NCI-H1092 (cell line): Measurements from ENCODE around the gene MRPS23.
"Not testable (repeated sequence)": the region's sequence is repeated elsewhere in the genome, so short reads cannot be mapped to it uniquely, and the experiment has no call there.

Experiments
- DNase-seq: peaks from one replicate; lab custom pipeline; 2025; lab: John Stamatoyannopoulos, UW

The MRPS23 gene

DNA sequence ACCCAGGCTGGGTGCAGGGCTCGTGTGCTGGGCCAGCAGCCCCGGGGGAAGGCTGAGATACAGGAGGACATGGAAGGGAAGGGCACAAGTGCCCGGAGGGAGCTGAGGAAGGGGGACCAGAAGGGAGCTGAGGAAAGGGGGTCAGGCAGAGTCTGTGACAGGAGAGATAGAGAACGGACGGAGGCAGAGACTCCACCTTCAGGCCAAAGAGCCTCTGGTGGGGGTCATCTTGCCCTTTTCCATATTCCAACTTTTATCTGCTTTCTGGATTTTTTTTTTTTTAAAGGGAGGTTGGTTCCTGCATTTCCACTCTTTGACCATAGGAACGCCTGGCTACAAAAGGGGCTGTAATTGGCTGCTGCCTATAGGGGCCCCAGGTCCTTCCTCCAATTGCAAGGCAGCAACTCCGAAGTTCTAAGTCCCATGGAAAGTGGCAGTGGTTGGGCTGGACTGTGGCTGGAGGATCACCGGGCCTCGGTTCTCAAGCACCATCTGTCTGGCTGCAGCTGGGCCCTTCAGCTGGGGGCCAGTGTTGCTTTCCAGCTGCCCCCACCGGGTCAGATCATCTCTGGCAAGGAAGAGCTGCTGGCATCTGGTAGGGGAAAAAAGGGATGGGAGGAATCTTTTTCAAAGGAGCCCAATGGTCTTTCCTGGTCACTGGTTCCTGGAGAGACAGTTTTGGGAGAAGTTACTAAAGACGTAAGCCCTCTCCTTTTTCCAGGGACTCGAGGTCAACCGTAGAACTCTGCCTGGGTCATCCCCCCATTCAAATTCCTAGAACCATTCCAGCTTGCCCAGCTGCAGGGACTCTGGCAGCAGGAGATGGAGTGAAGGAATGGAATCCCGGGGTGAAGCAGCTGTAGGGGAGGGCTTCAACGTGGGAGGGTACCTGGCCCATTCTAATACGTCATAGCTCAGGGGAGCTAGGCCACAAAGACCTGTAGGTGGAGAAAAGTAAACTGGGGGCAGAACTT is 13.1 kb upstream of the MRPS23 start:
- no peak for DNase-seq

DNA sequence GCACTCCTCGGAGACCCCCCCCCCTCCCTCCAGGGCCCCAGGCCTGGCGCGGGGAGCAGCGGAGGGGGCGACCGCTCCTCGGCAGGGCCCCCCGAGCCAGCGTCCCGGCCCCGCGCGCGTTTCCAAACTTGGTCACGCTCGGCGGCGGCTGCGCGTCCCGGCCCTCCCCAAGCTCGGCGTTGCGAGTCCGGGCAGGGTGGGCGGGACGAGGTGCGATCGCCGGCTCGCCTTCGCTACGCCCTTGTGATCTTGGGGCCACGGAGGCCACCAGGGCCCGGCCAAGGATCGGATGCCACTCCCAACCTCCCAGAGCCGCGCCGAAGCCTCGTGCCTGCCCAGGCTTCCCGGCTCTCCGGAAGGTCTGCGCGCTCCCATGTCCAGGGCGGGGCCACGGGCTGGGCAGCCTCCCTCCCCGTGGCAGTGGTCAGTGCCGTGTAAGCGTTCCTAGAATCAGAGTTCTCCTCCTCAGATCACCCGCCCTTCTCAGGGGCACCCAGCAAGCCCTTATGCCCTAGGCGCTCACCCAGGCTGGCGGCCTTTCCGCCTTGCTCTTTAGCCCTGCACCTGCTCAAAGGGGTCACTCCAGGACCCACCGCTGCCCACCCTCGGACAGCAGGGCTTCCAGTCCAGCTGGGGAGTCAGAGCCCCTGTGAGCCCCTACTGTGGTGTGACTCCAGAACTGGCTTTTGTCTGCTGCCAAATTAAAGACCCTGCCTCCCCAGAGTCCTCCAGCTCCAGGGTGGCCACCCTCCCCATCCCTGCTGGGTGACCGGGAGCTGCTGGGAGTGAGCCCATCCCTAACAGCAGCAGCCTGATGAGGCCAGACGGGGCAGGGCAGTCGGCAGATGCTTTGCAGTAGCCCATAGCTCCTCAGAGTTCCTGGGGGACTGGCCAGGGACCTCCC is 12.2 kb upstream of the MRPS23 start:
- no peak for DNase-seq

DNA sequence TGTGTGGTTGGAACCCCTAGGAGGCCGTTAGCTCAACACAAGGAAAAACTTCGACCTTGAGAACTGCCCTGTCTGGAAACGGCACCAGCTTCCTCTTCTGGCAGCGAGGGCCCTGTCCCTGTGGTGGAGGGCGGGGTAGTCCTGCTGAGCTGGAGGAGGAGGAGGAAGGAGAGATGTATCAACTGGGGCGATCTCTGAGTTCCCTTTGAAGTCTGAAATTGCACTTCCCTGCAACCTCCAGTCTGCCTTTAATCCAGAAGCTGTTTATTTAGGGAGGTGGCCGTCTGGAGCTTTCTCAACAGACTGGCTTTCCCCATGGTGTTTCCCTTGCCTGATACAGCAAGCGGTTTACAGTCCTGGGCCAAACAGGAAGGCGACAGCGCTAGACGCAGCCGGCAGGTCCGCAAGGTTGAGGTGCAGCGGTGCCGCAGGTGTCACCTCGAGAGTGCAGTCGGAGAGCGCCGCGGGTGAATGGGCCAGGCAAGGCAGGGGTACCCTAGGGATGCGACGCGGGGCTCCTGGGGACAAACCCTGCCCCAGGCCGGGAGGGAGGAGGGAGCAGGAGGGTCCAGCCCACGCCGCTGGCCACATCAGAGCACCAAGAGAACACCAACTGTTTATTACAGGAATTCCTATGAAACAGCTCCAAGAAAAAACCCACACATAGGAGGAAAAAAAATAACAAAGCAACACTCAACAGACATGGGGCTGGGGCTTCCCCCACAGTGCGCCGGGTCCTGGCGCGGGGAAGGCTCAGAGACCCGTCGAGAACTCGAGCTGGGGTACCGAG is 11.4 kb upstream of the MRPS23 start:
- DNase-seq: no peak

DNA sequence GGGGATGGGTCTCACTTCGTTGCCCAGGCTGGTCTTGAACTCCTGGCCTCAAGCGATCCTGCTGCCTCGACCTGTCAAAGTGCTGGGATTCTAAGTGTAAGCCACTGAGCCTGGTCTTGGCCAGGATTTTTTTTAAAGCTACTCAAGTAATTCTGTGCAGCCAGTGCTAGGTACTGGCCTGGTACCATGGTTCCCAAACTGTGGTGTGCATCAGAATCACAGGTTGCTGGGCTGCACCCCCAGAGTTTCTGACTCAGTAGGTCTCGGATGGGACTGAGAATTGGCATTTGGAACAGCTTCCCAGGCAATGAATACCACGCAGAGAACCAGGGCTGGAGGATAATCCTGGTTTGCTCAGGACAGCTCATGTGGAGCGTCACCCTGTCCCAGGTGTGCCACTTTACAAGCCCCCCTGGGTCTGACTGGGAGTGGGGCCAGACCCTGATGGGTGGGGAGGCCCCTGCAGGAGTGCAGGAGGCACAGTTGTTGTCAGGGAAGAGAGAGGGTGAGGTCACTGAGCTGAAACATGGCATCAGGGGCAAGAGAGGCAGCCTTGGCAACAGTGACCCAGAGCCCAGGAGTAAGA is 10.7 kb upstream of the MRPS23 start:
- no peak for DNase-seq

DNA sequence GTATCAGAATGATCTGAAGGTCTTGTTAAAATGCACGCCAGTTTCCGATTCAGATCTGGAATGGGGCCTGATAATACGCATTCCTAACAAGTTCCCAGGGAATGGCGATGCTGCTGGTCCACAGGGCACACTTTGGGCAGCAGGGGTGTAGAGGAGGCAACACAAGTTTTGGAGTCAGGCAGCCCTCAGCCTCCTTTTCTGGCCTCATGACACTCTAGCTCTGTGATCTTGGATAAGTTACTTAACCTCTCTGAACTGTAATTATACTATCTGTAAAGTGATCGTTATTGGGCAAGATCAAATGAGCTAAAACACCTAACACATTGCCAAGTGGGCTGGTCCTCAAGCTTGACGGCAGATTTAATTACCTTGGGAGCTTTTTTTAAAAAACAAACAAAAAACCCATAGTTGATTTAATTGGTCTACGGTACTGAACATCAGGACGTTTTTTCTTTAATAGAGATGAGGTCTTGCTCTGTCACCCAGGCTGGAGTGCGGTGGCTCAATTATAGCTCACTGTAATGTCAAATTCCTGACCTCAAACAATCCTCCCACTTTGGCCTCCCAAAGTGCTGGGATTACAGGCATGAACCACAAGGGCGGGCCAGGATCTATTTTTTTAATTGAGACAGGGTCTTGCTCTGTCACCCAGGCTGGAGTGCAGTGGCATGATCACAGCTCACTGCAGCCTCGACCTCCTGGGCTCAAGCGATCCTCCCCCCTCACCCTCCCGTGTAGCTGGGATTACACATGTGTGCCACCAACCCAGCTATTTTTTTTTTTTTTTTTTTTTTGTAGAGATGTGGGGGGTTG is 10.0 kb upstream of the MRPS23 start:
- no peak for DNase-seq

DNA sequence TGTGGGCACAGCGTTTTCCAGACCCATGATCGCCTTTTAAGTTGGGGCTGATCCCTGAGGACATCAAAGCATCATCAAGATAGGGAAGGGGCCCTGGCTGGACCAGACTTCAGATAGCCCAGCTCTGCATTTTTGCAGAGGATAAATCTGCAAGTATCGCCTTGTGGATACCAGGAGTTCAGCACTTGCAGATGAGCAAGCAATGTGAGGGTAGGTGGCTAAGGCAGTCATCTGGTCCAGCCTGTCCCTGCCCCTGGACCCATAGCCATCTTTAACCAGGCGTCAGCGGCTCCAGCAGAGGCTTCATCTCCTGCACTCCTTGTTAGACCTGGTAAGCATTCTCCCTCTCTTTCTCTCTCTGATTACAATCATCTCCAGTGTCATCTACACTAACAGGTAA is 9.0 kb upstream of the MRPS23 start:
- no peak for DNase-seq

DNA sequence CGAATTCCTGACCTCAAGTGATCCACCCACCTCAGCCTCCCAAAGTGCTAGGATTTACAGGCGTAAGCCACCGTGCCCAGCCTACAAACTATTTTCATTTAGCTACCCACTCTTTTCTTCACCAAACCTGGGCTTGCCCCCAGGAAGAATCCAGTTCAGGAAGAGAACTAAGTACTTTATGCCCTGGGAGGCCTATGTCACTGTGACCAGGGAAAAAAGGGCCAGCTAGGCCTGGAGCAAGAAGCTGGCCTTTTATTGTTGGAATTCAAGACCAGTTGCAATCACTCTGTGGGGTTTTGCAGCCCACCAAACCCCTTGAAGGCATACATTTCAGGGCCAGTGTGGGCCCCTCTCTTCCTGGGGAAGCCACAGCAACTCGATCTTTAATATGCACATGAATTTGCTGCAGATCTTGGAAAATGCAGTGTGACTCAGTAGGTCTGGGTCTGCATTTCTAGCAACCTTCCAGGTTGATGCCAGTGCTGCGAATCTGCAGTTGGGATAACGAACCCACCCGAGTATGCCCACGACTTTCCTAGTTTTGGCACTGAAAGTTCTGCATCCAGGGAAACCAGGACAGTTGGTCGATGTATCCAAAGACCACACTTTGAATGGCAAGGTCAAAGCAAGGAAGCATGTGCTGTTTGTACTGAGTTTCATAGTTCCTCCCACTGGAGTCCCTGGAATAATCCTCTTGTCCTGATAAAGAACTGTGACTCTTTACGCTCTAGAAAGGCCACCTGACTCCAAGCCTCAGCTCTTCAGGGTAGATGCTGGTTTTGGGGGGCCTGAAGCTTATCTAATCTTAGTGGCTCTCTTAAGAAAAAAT is 7.2 kb upstream of the MRPS23 start:
- DNase-seq: no peak

DNA sequence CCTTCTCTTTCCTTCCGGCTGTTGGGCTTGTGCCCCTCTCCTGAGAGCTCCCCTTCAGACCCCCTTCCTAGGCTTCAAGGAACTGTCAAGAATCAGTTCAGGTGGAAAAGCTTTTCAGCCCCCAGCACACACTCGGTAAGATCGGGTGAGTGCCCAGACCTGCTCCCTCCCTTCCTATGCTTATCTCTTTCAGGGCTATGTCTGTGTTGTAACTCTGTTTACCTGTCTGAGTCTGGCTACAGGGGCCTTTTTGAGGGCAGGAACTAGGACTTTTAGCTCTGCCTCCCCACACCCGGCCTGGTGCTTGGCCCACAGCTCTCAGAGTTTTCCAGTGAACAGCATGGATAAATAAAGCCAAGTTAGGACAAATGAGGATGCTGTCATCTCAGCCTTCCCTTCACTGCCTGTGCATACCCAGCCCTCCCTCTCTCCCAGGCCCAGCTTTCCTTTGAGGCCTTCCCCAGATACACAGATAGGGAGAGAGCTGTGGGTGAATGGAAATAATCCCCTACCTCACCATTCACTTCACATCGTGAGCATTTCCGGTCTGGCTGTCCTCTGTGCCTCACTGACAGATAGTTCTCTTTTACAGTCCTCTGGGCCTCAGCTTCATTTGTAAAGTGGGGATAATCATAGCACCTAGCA is 5.7 kb upstream of the MRPS23 start:
- DNase-seq: no peak

DNA sequence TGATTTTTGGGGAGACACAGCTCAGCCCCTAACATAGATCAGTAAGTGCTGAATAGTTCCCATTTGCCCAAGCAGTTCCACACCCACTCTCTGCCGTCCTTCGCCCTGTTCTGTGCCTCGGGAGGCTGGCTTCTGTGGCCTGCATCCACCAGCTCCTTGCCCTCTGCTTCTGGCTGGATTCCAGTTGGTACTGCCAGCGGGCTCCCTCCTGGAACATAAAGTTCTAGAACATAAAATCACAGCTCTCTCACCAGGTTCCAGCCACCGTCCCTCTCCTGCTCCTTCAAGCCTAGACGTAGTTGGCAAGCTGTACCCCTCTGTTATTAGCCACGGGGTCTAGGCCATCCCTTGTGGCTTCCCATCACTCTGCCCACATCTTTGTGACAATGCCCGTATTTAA is 3.9 kb upstream of the MRPS23 start:
- no peak for DNase-seq

DNA sequence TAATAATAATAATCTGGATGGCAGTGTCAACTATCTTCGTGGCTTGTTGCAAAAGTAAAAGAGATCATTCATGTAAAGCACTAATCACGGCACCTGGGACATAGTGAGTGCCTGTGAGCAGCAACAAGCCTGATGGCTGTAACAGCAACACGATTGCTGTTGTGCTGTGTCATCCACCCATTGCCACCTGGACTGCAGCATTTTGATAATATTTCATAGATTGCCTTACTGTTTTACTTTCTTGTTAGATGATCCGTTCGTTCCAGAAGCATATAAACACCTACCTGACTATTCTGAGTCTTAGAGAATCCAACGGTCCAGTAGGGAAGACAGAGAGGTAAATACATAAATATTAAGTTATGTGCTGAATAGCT is 3.1 kb upstream of the MRPS23 start:
- DNase-seq: no peak

DNA sequence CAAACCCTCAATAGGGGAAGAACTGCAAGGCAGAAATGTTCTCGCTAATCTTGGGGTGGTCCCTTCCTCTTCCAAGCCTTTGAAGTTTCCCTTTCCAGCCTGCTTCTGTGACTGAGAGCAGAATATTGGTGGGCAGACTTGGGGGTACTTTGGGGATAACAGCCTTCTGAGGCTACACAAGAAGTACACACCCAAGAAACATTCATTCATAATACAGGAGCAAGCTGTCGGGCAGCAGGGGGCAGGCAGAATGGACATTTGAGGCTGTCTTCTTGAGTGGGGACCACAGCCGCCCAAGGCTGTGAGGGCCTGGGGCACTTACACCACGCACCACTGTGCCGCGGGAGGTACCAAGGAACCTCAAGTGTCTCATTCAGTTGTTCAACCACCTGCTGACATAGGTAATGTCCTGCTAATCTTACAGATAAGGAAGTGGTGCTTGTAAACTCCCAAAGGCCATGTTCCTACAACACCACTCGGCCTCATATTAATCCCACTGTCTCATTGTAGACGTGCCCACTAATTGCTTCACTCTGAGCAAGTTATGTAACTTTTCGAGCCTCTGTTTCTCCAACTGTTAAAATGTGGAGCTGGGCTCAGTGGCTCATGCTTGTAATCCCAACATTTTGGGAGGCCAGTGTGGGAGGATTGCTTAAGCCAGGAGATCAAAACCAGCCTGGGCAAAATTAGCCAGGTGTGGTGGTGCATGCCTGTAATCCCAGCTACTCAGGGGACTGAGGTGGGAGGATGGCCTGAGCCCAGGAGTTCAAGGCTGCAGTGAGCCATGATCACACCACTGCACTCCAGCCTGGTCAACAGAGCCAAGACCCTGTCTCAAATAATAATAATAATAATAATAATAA is 2.5 kb upstream of the MRPS23 start:
- DNase-seq: no peak

DNA sequence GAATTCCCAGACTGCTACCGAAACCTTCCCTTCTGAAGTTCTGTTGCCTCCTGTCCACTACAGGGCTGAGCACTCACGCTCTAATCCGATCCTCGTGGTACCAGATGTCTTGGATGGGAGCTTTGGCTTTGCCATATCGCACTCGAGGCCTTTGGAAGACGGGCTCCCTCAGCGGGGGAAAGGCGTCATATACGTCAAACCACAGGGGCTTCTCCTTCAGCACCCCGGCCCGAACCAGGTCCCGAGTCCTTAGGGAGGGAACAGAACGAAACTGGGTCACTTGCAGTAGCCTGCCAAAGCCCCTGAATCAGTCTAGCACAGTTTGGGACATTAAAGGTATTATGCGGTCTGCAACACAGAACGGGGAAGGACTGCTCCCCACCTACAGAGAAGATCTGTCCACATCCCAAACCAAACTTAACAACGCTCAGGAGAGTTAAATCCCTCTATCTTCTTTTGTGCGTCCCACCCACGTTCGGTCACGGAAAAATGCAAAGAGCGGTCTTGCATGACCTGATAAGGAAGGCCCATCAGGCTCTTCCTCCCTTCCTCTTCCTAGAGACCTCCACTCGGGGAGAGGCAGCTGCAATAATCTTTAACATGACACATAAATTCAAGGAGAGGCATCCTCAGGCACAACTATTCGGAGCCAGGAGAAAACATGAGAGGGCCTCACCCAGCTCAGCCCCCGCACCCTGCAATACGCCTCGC is 526 bp downstream of the MRPS23 start:
- no peak for DNase-seq

DNA sequence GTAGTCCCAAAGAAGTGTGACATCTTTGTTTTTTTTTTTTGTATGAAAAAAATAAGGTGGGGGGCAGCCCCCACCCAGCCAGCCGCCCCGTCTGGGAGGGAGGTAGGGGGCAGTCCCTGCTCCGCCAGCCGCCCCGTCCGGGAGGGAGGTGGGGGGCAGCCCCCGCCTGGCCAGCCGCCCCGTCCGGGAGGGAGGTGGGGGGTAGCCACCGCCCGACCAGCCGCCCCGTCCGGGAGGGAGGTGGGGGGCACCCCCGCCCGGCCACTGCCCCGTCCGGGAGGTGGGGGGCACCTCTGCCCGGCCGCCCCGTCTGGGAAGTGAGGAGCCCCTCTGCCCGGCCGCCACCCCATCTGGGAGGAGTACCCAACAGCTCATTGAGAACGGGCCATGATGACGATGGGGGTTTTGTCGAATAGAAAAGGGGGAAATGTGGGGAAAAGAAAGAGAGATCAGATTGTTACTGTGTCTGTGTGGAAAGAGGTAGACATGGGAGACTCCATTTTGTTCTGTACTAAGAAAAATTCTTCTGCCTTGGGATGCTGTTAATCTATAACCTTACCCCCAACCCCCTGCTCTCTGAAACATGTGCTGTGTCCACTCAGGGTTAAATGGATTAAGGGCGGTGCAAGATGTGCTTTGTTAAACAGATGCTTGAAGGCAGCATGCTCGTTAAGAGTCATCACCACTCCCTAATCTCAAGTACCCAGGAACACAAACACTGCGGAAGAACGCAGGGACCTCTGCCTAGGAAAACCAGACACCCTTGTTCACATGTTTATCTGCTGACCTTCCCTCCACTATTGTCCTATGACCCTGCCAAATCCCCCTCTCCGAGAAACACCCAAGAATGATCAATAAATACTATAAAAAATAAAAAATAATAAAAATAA is 3.5 kb downstream of the MRPS23 start:
- not testable (repeated sequence) for DNase-seq

DNA sequence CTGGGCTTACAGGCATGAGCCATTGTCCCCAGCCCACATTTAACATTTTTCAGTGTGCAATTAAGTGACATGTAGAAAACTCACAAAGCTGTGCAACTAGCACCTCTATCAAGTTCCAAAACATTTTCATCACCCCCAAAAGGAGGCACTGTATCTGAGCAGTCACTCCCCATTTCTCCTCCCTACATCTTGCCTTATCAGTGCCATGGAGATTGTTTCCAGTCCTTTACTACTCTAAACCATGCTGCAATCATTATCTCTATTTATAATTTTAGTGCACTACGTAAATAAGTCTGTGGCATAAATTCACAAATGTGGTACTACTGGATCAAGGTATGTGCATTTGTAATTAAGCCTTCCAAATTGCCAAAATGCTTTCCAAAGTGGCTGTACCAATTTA is 7.6 kb downstream of the MRPS23 start:
- no peak for DNase-seq

DNA sequence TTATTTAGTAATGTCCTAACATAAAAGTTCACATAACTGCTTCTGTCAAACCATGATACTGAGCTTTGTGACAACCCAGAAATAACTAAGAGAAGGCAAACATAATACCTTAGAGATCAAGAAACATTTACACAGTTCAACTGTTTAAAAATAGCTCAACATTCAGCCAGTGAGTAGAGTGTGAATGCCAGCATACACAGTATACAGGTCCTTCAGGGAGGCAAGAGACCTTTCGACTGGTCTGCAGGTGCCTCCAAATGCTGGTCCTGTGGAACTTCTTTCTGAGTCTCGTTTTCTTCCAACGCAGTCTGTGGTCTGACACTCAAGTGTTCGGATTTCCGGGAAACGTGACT is 10.3 kb downstream of the MRPS23 start:
- no peak for DNase-seq

DNA sequence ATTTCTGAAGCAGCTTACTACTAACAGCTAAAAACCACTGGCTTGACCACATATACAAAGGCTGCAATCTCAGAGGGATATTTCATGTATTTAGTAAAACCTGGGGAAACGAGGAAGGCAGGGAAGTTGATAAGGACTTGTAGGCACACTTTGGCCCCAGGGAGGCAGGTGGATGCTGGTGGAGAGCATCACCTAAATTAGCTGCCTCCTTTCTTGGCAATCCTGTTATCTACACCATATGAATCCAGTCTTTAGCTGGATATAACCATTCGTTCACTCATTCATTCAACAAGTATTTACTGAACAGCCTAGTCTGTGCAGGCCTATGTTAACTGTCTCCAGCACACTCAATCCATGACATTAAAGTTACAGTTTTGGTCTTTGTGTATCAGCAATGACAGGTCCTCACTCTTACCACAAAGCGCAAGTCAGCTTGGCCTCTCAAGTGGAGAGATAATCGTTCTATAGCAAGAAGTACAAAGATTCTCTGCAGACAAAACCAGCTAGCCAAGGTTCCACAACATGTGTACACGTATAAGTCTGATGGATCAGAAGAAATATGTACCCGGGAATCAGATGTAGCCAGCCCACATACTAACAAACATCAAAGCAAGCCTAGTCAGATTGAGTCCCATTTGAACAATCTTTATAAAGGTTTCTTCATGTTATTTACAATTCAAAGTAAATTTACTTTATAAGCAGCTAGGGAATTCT is 10.8 kb downstream of the MRPS23 start:
- no peak for DNase-seq
